OCI-LY7 (cell line): Measurements from ENCODE around the gene CEACAM7. TPM values are rescaled to one million over a fixed set of nuclear protein-coding genes. Genes with fewer than 3 reads are reported as not detected.

Experiments
- BruUV-seq: library from RNA; stranded (reverse); fragments of 400-500 nt; replicated peaks from 2 replicates; lab custom pipeline; 2021; lab: Mats Ljungman, UMichigan
- CTCF ChIA-PET: fragments of 300-600 bp; sonication (Branson Sonifier 250); formaldehyde crosslinking; loops from one replicate; lab custom pipeline; 2022; ENCODE audit warnings: antibody characterized with exemption; ENCODE audit not compliant: unreplicated experiment; lab: Charles Lee
- POLR2A ChIA-PET: fragments of 300-600 bp; sonication (Branson Sonifier 250); formaldehyde crosslinking; loops from one replicate; lab custom pipeline; 2022; ENCODE audit warnings: antibody characterized with exemption; lab: Charles Lee
- DNase-seq: peaks from one replicate; pipeline ENCODE4 v3.0.0-alpha.2; 2015; ENCODE audit warnings: low spot score
- H2AFZ ChIP-seq: fragments of 200-600 bp; sonication (generic), shearing (Covaris generic); 2 replicates; pipeline ENCODE4 v1.6.1; 2014; ENCODE audit warnings: mild to moderate bottlenecking, antibody characterized with exemption, low read length, moderate library complexity
- H3K27ac ChIP-seq: fragments of 200-600 bp; sonication (generic); 2 replicates; pipeline ENCODE4 v1.5.1; 2014; ENCODE audit warnings: mixed run types, low read depth, mild to moderate bottlenecking, moderate library complexity, low read length, inconsistent platforms; ENCODE audit not compliant: poor library complexity, severe bottlenecking
- H3K36me3 ChIP-seq: fragments of 200-600 bp; sonication (generic); 2 replicates; pipeline ENCODE4 v1.6.1; 2014; ENCODE audit warnings: mild to moderate bottlenecking, antibody characterized with exemption, low read length, moderate library complexity, mixed read lengths; ENCODE audit not compliant: insufficient read depth
- H3K4me1 ChIP-seq: fragments of 200-600 bp; sonication (generic); 2 replicates; pipeline ENCODE4 v1.5.1; 2014; ENCODE audit warnings: mild to moderate bottlenecking, low read length; ENCODE audit not compliant: insufficient read depth, poor library complexity, severe bottlenecking
- H3K4me2 ChIP-seq: fragments of 200-600 bp; sonication (generic); 2 replicates; pipeline ENCODE4 v1.6.1; 2014; ENCODE audit warnings: mild to moderate bottlenecking, low read length
- H3K4me3 ChIP-seq: fragments of 200-600 bp; sonication (generic); 2 replicates; pipeline ENCODE4 v1.5.1; 2014; ENCODE audit warnings: mild to moderate bottlenecking, low read depth, low read length; ENCODE audit not compliant: poor library complexity, severe bottlenecking
- H3K79me2 ChIP-seq: fragments of 200-600 bp; sonication (generic); 2 replicates; pipeline ENCODE4 v1.6.1; 2016; ENCODE audit warnings: low read depth, mild to moderate bottlenecking, low read length, moderate library complexity, mixed read lengths; ENCODE audit not compliant: insufficient read depth
- H3K9me2 ChIP-seq: fragments of 200-600 bp; sonication (generic); 2 replicates; pipeline ENCODE4 v1.6.1; 2016; ENCODE audit warnings: mild to moderate bottlenecking, low read length, mixed read lengths; ENCODE audit not compliant: insufficient read depth
- H3K9me3 ChIP-seq: fragments of 200-600 bp; sonication (generic); 2 replicates; pipeline ENCODE4 v1.6.1; 2014; ENCODE audit warnings: mild to moderate bottlenecking, mixed run types, low read length, mixed read lengths
- H4K20me1 ChIP-seq: fragments of 200-600 bp; sonication (generic); 2 replicates; pipeline ENCODE4 v1.6.1; 2014; ENCODE audit warnings: mild to moderate bottlenecking, antibody characterized with exemption, low read length, moderate library complexity, mixed read lengths; ENCODE audit not compliant: insufficient read depth
- CTCF ChIP-seq: fragments of 200-600 bp; sonication (generic); conservative IDR thresholded peaks from 2 replicates; pipeline ENCODE4 v1.5.1; 2014; ENCODE audit warnings: mild to moderate bottlenecking, antibody characterized with exemption, low read length, moderate library complexity, mixed read lengths
- EZH2phosphoT487 ChIP-seq: fragments of 200-600 bp; sonication (generic); IDR thresholded peaks from 2 replicates; pipeline ENCODE4 v1.6.1; 2018; ENCODE audit warnings: low read depth, borderline replicate concordance, mild to moderate bottlenecking, mixed run types, antibody characterized with exemption, low read length, moderate library complexity, mixed read lengths
- intact Hi-C: fragments of 100-400 bp; cut with micrococcal nuclease; formaldehyde crosslinking; loops from one replicate; pipeline ENCODE4 v1.10.0; 2022; ENCODE audit not compliant: unreplicated experiment
- total RNA-seq, 2 experiments: library from RNA; depleted of rRNA in 1 of 2; stranded (reverse); fragments of >200 nt in 1 of 2; shearing (Covaris generic) in 1 of 2; gene quantifications; 2 replicates each; pipeline ENCODE4 v1.2.3, GENCODE V29; 2014 to 2022

Gene CEACAM7
- total RNA-seq, 2 experiments from 2014 or later = not detected

- intact Hi-C loops = loop anchor here (5.0 kb wide), 1 partner anchor 48 kb away; no protein-coding TSS in a partner anchor
- CTCF ChIA-PET = no interaction called here
Observed at GRCh38 chr19:41689993-41690800, 2.1 kb upstream of the CEACAM7 start.

DNA sequence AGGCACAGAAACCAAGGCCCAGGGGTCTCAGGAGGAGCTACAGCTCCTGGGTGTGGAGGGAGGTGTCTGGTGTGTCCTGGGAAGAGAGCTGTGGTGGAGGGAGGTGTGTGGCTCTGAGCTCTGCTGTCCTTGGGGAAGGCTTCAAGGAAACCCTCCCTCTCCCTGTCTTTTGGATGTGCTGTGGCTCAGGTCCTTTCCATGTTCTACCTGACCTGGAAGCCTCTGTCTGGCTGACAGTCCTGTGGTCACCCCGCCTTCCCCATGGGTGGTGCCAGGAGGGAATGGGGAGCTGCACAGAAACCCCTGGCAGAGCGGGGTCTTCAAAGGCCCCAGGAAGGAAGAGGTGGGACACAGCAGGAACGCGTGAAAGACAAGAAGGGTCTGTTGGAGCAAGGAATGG lies 617 bp upstream of the CEACAM7 start:
- POLR2A ChIA-PET = no interaction called here
- BruUV-seq = no TSS peak
- no peaks in the 10 kb centered on the region for H3K4me1 ChIP-seq
- H3K4me3 ChIP-seq = no peak overlapping the region
- H3K4me2 ChIP-seq = no peak overlapping the region
- intact Hi-C loops = no loop called here
- no peak for TF ChIP-seq EZH2phosphoT487
- no peak for TF ChIP-seq CTCF
- H3K9me2 ChIP-seq = no peaks in the 10 kb centered on the region
- no peaks in the 10 kb centered on the region for H3K79me2 ChIP-seq
- H3K27ac ChIP-seq = no peak overlapping the region
- no peaks in the 10 kb centered on the region for H3K36me3 ChIP-seq
- H2AFZ ChIP-seq = no peak overlapping the region
- H4K20me1 ChIP-seq = no peaks in the 10 kb centered on the region
- CTCF ChIA-PET = no interaction called here
- DNase-seq = no peak
- 0 out of 2 replicates have a peak, but pooled peaks cover 4% of the 10 kb centered on the region for H3K9me3 ChIP-seq

More at GRCh38 chr19:41689993-41690800, 2.1 kb upstream of the CEACAM7 start:
- Histone ChIP-seq H3K27ac (no peak overlapping the region), H3K79me2 (no peaks in the 10 kb centered on the region), H2AFZ (no peak overlapping the region), H3K9me3 (0 out of 2 replicates have a peak, but pooled peaks cover 4% of the 10 kb centered on the region), H3K9me2 (no peaks in the 10 kb centered on the region), H3K4me3 (no peak overlapping the region), H3K4me1 (no peaks in the 10 kb centered on the region), H4K20me1 (no peaks in the 10 kb centered on the region), H3K4me2 (no peak overlapping the region), H3K36me3 (no peaks in the 10 kb centered on the region)
- POLR2A ChIA-PET = no interaction called here
- TF ChIP-seq EZH2phosphoT487 (no peak), CTCF (no peak)
- BruUV-seq = no TSS peak
- DNase-seq = no peak

DNA sequence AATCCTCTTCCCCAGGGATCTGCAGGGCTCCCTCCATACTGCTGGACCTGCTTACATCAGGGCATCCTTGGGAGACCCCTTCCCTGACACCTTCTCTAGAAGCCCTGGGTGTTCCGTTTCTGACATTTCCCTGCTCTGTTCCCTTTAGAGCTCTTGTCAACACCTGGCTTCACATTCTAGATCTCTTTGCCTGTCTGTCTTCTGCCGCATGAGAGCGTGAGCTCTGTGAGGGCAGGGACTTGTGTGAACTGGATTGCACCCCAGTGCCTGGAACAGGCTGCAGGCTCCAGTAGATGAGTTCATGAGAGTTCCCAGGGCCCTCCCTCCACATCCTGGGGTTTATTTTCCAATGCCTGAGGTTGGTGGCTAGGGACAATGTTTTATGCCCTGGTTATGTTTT lies 651 bp downstream of the CEACAM7 start:
- ChIA-PET CTCF (interaction anchor here (0.6 kb wide), 1 partner anchor 1895 kb away, joined by 4 read pairs; no protein-coding TSS in a partner anchor), POLR2A (no interaction called here)
- no TSS peak for BruUV-seq

More for the DNA sequence above, 651 bp downstream of the CEACAM7 start:
- Histone ChIP-seq H3K36me3 (no peaks in the 10 kb centered on the region), H2AFZ (no peak overlapping the region), H3K79me2 (no peaks in the 10 kb centered on the region), H3K9me2 (no peaks in the 10 kb centered on the region), H3K4me1 (no peaks in the 10 kb centered on the region), H3K4me3 (no peak overlapping the region), H3K9me3 (0 out of 2 replicates have a peak, but pooled peaks cover under 1% of the 10 kb centered on the region), H3K4me2 (no peak overlapping the region), H4K20me1 (no peaks in the 10 kb centered on the region), H3K27ac (no peak overlapping the region)
- TF ChIP-seq EZH2phosphoT487 = no peak
- TF ChIP-seq CTCF = no peak
- DNase-seq = no peak
- intact Hi-C loops = no loop called here
